ENCODE measurements around the gene FNDC11. TPM values are rescaled to one million over a fixed set of nuclear protein-coding genes. Genes with fewer than 3 reads are reported as not detected.

FNDC11 gene
- total and polyA plus RNA-seq, 2 of the 13 experiments (the other 11 are each of a cell fraction or from before 2014, with no cell fraction given) = 0.07 TPM; not detected in 1

DNA sequence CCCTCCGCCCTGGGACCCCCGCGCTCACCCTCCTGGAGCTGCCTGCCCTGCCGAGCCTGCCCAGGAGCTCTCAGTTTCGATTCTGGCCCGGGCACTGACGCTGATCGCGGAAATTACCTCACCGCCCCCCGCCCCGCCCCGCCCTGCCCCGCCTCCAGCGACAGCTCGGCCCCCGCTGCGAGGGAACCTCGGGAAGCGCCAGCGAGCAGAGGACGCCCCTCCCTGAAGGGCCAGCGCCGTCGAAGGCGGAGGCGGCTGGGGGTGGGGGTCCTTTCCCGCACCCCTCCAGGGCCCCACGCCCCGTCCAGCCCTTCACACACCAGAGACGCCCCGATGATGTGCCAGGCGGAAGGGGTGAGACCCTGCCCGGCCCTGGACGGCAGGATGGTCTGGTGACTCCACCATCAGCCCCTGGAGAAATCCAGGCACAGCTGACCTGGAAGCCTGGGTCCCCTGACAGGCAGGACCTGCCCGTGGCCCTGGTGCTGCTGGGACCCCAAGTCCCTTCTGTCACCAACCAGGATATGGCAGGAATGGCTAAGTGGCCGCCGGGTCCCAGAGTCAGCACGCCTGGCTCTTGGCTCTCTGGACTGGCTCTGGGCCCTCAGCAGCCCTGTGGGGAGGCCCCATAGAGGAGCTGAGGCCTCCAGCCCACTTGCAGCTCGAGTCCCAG lies 20.3 kb downstream of the FNDC11 start, which contains the start of gene HELZ2:
Gene HELZ2, minus strand, starts transcription at position 84 of the 673 bp plus-strand sequence. CDS start 1,854 bp downstream, outside the sequence.
- ATAC-seq = peak; percentile 75
- peaks cover 6 to 22% of the 10 kb centered on the region in 2 experiments; a peak in 3 of 5 replicates for H3K27me3 ChIP-seq (ENCODE audit: control insufficient read depth in 1 of 2, insufficient read depth in 2 of 2, low read length in 2 of 2)
- no peak for FAIRE-seq
- no peaks in the 10 kb centered on the region for H3K9me3 ChIP-seq (ENCODE audit: low read length)
- H3K79me2 ChIP-seq (ENCODE audit: insufficient read depth, low read length) = no peaks in the 10 kb centered on the region
- H4K20me1 ChIP-seq (ENCODE audit: insufficient read depth, low read length) = peaks cover 2% of the 10 kb centered on the region; the same call in 1 of the 2 replicates
- DNase-seq (ENCODE audit: low spot score) = peak; percentile 53
- H3K4me3 ChIP-seq (replicated peaks in 1 of 3; ENCODE audit: insufficient read depth in 1 of 3, low read depth in 2 of 3, low read length in 3 of 3) = peak within 1 kb of the TSS; percentile 88 to 98 (median 94)
- peak within 1 kb of the TSS; percentile 86 for H3K9ac ChIP-seq (ENCODE audit: insufficient read depth, low read depth, low read length)
- in situ Hi-C loops (cut with HindIII; ENCODE audit: extremely low pct_ligation_motif_present, low pct_unique_long_range_greater_than_20kb) (no loop called here), intact Hi-C loops (cut with micrococcal nuclease; ENCODE audit: unreplicated experiment) (no loop called here)
- peaks cover 61% of the 10 kb centered on the region for H3K4me1 ChIP-seq (ENCODE audit: insufficient read depth, low read length)
- ChIA-PET POLR2A (interaction anchor here (0.8 to 2.6 kb wide), 23 partner anchors 8 to 480 kb away, joined by 3 to 26 read pairs (median 4); partner anchors contain the start of genes GMEB2, PPDPF, PTK6 and RTEL1), CTCF (ENCODE audit: low intra/inter-chr PET ratio, low total read pairs) (interaction anchor here (2.8 kb wide), 1 partner anchor 36 kb away, joined by 22 read pairs; the partner anchor contains the start of gene PTK6)
- H3K27ac ChIP-seq (ENCODE audit: extremely low read length, insufficient read depth, low read length) = peak within 1 kb of the TSS; percentile 23
- H2AFZ ChIP-seq (ENCODE audit: low read length) = peak within 1 kb of the TSS; percentile 48
- H3K4me2 ChIP-seq (ENCODE audit: low read depth, low read length) = peak within 1 kb of the TSS; percentile 100
- H3K36me3 ChIP-seq (replicated peaks in 1 of 2; ENCODE audit: control insufficient read depth in 1 of 2, insufficient read depth in 2 of 2, low read length in 2 of 2) = no peaks in the 10 kb centered on the region
- WGBS (ENCODE audit: low lambda C conversion rate) = 5% methylated on average over 22 of the region's 40 CpGs
- no TSS peak for BruUV-seq (replicated peaks)
- no peak; the same call in 1 of the 2 replicates for TF ChIP-seq ZBTB20 (CRISPR knock-in tag; IDR thresholded peaks at IDR 0.05; ENCODE audit: borderline replicate concordance, low read depth)
- TF ChIP-seq KLF12 (CRISPR knock-in tag; IDR thresholded peaks at IDR 0.05; ENCODE audit: borderline replicate concordance) = no peak; the same call in 1 of the 2 replicates
- no peak for TF ChIP-seq ZNF564 (CRISPR knock-in tag; IDR thresholded peaks at IDR 0.05)
- TF ChIP-seq ZNF772 (CRISPR knock-in tag; IDR thresholded peaks at IDR 0.05) = peak; percentile 63; the same call in 1 of the 2 replicates
- no peak for TF ChIP-seq SSRP1 (CRISPR knock-in tag; IDR thresholded peaks at IDR 0.05)
- no peak for TF ChIP-seq ZNF180 (CRISPR knock-in tag; IDR thresholded peaks at IDR 0.05; ENCODE audit: borderline replicate concordance, low read depth)
- TF ChIP-seq ZFAT (CRISPR knock-in tag; conservative IDR thresholded peaks at IDR 0.05) = 0 out of 2 replicates have a peak, but pooled peaks have one; percentile 53
- TF ChIP-seq NR3C1 (CRISPR knock-in tag; IDR thresholded peaks at IDR 0.05) = no peak
- TF ChIP-seq RAD51 (IDR thresholded peaks at IDR 0.05; ENCODE audit: borderline replicate concordance) = no peak
- TF ChIP-seq YY1 (IDR thresholded peaks at IDR 0.05; ENCODE audit: insufficient read depth, insufficient replicate concordance, low read depth, low read length) = peak; percentile 35
- TF ChIP-seq PREB (CRISPR knock-in tag; IDR thresholded peaks at IDR 0.05) = 0 out of 2 replicates have a peak, but pooled peaks have one; percentile 64
- 0 out of 2 replicates have a peak, but pooled peaks have one; percentile 15 for TF ChIP-seq KAT8 (CRISPR knock-in tag; IDR thresholded peaks at IDR 0.05)
- no peak for TF ChIP-seq ZBTB42 (CRISPR knock-in tag; IDR thresholded peaks at IDR 0.05)
- no peak for TF ChIP-seq MYPOP (CRISPR knock-in tag; IDR thresholded peaks at IDR 0.05)
- TF ChIP-seq PHF8 (CRISPR knock-in tag; IDR thresholded peaks at IDR 0.05) = peak; percentile 46; the same call in 1 of the 2 replicates
- 0 out of 2 replicates have a peak, but pooled peaks have one; percentile 45 for TF ChIP-seq THAP11 (CRISPR knock-in tag; IDR thresholded peaks at IDR 0.05)
- TF ChIP-seq ZNF354B (CRISPR knock-in tag; IDR thresholded peaks at IDR 0.05) = 0 out of 2 replicates have a peak, but pooled peaks have one; percentile 71
- TF ChIP-seq TMF1 (CRISPR knock-in tag; IDR thresholded peaks at IDR 0.05; ENCODE audit: low read depth) = 0 out of 2 replicates have a peak, but pooled peaks have one; percentile 42
- TF ChIP-seq BHLHE40 (IDR thresholded peaks at IDR 0.05; ENCODE audit: low read length) = no peak
- TF ChIP-seq, protein P1, sequence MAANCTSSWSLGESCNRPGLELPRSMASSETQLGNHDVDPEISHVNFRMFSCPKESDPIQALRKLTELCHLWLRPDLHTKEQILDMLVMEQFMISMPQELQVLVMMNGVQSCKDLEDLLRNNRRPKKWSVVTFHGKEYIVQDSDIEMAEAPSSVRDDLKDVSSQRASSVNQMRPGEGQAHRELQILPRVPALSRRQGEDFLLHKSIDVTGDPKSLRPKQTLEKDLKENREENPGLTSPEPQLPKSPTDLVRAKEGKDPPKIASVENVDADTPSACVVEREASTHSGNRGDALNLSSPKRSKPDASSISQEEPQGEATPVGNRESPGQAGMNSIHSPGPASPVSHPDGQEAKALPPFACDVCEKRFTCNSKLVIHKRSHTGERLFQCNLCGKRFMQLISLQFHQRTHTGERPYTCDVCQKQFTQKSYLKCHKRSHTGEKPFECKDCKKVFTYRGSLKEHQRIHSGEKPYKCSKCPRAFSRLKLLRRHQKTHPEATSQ (CRISPR knock-in tag; IDR thresholded peaks at IDR 0.05; ENCODE audit: borderline replicate concordance) = no peak

Measured in HepG2 (cell line).